VCaP (cell line): Measurements from ENCODE around the gene UST.

Experiments used
- H3K27ac ChIP-seq: fragments of 450-650 bp; 2 replicates; pipeline ENCODE4 v1.5.1; 2017
- TF ChIP-seq, protein P1 (sequence below): fragments of 450-650 bp; conservative IDR thresholded peaks from 2 replicates; pipeline ENCODE4 v1.5.1; 2017; ENCODE audit warnings: mild to moderate bottlenecking, moderate library complexity

Gene UST

DNA sequence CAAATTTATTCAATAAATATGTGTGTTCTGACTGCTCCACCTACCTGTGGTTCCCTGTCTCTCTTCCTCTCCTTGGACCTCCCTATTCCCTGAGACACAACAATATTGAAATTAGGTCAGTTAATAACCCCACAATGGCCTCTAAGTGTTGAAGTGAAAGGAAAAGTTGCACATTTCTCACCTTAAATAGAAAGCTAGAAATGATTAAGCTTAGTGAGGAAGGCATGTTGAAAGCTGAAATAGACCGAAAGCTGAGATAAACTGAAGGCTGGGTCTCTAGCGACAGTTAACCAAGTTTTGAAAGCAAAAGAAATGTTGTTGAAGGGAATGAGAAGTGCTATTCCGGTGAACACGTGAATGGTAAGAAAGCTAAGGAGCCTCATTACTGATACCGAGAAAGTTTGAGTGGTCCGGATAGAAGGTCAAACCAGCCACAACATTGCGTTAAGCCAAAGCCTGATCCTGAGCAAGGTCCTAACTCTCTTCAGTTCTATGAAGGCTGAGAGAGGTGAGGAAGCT is 34.1 kb downstream of the UST start:
- H3K27ac ChIP-seq = no peak overlapping the region
- TF ChIP-seq, protein P1, sequence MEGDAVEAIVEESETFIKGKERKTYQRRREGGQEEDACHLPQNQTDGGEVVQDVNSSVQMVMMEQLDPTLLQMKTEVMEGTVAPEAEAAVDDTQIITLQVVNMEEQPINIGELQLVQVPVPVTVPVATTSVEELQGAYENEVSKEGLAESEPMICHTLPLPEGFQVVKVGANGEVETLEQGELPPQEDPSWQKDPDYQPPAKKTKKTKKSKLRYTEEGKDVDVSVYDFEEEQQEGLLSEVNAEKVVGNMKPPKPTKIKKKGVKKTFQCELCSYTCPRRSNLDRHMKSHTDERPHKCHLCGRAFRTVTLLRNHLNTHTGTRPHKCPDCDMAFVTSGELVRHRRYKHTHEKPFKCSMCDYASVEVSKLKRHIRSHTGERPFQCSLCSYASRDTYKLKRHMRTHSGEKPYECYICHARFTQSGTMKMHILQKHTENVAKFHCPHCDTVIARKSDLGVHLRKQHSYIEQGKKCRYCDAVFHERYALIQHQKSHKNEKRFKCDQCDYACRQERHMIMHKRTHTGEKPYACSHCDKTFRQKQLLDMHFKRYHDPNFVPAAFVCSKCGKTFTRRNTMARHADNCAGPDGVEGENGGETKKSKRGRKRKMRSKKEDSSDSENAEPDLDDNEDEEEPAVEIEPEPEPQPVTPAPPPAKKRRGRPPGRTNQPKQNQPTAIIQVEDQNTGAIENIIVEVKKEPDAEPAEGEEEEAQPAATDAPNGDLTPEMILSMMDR = no peak

- no peak overlapping the region for H3K27ac ChIP-seq
- TF ChIP-seq, protein P1 = no peak
Measured at GRCh38 chr6:148789948-148790347, 43.1 kb downstream of the UST start.

DNA sequence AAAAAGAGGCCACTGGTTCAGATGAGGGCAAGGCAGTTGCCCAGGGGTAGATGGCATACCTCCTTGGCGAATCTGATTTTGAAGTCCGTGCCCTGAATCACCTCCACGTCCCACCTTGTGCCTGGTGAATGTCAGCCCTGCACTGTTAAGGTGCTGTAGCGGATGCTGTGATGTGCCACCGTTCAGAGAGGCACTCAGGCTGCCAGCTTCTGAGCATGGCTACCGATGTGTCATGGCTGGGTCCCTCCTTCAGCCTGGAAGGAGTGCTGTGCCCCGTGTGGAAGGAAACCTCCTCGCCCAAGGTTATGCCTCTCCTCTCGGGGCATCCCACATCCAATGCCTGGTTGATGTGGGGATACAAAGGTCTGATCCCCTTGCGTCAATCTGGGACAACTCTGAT is 43.6 kb downstream of the UST start:
- TF ChIP-seq, protein P1 = no peak
- no peak overlapping the region for H3K27ac ChIP-seq

GRCh38 chr6:148790817-148791216 is 44.0 kb downstream of the UST start:
- TF ChIP-seq, protein P1 = no peak
- H3K27ac ChIP-seq = no peak overlapping the region

DNA sequence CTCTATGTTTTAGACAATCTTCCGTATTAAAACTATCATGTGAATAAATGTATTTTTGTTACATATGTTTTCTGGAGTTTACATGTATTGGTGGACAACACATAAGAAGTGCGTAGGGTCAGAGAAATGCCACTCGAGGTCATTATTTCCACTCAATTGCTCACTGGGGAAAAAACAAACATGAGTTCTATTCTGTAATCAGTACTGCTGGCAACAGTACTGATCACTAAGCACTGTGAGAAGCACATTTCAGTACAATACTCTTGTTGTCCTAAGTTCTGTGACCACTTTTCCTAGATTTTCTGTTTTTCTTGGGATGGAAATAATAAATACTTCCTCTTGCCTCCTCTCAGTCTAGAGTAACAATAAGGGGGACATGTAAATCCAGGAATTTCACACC is 44.5 kb downstream of the UST start:
- TF ChIP-seq, protein P1 = no peak

GRCh38 chr6:148793721-148794120 is 46.9 kb downstream of the UST start:
- TF ChIP-seq, protein P1 = no peak
- H3K27ac ChIP-seq = no peak overlapping the region

More for the DNA sequence above, 44.5 kb downstream of the UST start:
- H3K27ac ChIP-seq = no peak overlapping the region

GRCh38 chr6:148794797-148795196 is 48.0 kb downstream of the UST start:
- TF ChIP-seq, protein P1 = no peak
- no peak overlapping the region for H3K27ac ChIP-seq
